ENCODE results near the gene ENTHD1. TPM values are rescaled to one million over a fixed set of nuclear protein-coding genes. Genes with fewer than 3 reads are reported as not detected.

The ENTHD1 gene
- total and polyA plus RNA-seq, 10 of the 15 experiments (the other 5 are each of a cell fraction or from before 2014, with no cell fraction given), result 0.09 to 0.52 (median 0.21) TPM; not detected in 1

DNA sequence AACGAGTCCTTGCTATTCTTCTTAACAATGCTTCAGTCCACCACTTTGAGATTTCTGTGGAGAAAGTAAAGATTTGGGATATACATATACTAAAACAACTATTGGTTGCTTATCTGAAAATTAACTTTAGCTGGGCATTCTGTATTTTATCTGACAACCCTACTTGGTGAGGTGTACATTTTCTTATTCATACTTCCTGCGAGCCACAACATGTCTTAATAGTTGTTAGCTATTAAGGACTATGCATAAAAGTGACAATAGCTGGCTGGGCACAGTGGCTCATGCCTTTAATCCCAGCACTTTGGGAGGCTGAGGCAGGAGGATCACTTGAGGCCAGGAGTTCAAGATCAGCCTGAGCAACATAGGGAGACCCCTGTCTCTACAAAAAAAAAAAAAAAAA lies 38.6 kb upstream of the ENTHD1 start:
- WGBS (ENCODE audit: insufficient coverage, insufficient replicate concordance, low lambda C conversion rate, missing lambda C conversion rate), result 81% methylated on average over 2 of the region's 2 CpGs
- no peak overlapping the region for H3K9ac ChIP-seq (ENCODE audit: control insufficient read depth, insufficient read depth, low read length)
- peaks cover 37% of the 10 kb centered on the region for H3K4me1 ChIP-seq (ENCODE audit: control insufficient read depth, insufficient read depth, low read length)
- H3K9me3 ChIP-seq (replicated peaks; ENCODE audit: control insufficient read depth, insufficient read depth, low read length), result no peaks in the 10 kb centered on the region
- ChIA-PET RAD21 (ENCODE audit: unreplicated experiment) (interaction anchor here (0.6 to 3.8 kb wide), 6 partner anchors 11 to 243 kb away, joined by 4 to 34 read pairs (median 12); no protein-coding TSS in a partner anchor), CTCF (interaction anchor here (0.5 to 2.9 kb wide), 21 partner anchors 9 to 197 kb away, joined by 3 to 39 read pairs (median 4); no protein-coding TSS in a partner anchor), SMC1A (ENCODE audit: uncharacterized antibody, unreplicated experiment) (interaction anchor here (0.8 to 4.1 kb wide), 17 partner anchors 8 to 92 kb away, joined by 3 to 34 read pairs (median 8); partner anchors contain the start of genes GRAP2 and TMA7B), POLR2A (interaction anchor here (0.6 to 1.5 kb wide), 7 partner anchors 9 to 947 kb away, joined by 3 to 6 read pairs (median 4); no protein-coding TSS in a partner anchor)
- H3K27ac ChIP-seq (ENCODE audit: control insufficient read depth, insufficient read depth), result no peak overlapping the region
- no peak for FAIRE-seq
- peaks cover 4 to 12% of the 10 kb centered on the region in 2 experiments for H3K36me3 ChIP-seq (ENCODE audit: control insufficient read depth in 2 of 2, insufficient read depth in 2 of 2, low read length in 1 of 2)
- no peak overlapping the region for H2AFZ ChIP-seq (ENCODE audit: control insufficient read depth, low read depth, low read length)
- no peaks in the 10 kb centered on the region for H3K27me3 ChIP-seq (replicated peaks in 1 of 2; ENCODE audit: control insufficient read depth in 2 of 2, insufficient read depth in 2 of 2, low read length in 1 of 2)
- H3K4me2 ChIP-seq (ENCODE audit: control insufficient read depth, insufficient read depth), result no peak overlapping the region
- ATAC-seq, result no peak
- H3K79me2 ChIP-seq (ENCODE audit: control insufficient read depth, insufficient read depth, low read length), result peaks cover 90% of the 10 kb centered on the region
- no peak overlapping the region for H3K4me3 ChIP-seq
- DNase-seq (ENCODE audit: low read depth, low spot score), result no peak
- intact Hi-C loops (cut with micrococcal nuclease; ENCODE audit: unreplicated experiment) (loop anchor here (10.0 kb wide), 2 partner anchors 93 to 297 kb away; no protein-coding TSS in a partner anchor), in situ Hi-C loops (cut with MboI) (no loop called here)
- H4K20me1 ChIP-seq (ENCODE audit: control insufficient read depth, insufficient read depth), result no peaks in the 10 kb centered on the region; the same call in 1 of the 2 replicates
- BruUV-seq (replicated peaks), result no TSS peak
- TF ChIP-seq, protein P1, sequence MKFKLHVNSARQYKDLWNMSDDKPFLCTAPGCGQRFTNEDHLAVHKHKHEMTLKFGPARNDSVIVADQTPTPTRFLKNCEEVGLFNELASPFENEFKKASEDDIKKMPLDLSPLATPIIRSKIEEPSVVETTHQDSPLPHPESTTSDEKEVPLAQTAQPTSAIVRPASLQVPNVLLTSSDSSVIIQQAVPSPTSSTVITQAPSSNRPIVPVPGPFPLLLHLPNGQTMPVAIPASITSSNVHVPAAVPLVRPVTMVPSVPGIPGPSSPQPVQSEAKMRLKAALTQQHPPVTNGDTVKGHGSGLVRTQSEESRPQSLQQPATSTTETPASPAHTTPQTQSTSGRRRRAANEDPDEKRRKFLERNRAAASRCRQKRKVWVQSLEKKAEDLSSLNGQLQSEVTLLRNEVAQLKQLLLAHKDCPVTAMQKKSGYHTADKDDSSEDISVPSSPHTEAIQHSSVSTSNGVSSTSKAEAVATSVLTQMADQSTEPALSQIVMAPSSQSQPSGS (IDR thresholded peaks at IDR 0.05; ENCODE audit: low read length), result no peak
- TF ChIP-seq, protein P2, sequence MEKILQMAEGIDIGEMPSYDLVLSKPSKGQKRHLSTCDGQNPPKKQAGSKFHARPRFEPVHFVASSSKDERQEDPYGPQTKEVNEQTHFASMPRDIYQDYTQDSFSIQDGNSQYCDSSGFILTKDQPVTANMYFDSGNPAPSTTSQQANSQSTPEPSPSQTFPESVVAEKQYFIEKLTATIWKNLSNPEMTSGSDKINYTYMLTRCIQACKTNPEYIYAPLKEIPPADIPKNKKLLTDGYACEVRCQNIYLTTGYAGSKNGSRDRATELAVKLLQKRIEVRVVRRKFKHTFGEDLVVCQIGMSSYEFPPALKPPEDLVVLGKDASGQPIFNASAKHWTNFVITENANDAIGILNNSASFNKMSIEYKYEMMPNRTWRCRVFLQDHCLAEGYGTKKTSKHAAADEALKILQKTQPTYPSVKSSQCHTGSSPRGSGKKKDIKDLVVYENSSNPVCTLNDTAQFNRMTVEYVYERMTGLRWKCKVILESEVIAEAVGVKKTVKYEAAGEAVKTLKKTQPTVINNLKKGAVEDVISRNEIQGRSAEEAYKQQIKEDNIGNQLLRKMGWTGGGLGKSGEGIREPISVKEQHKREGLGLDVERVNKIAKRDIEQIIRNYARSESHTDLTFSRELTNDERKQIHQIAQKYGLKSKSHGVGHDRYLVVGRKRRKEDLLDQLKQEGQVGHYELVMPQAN (conservative IDR thresholded peaks at IDR 0.05), result no peak
- TF ChIP-seq ZNF207 (IDR thresholded peaks at IDR 0.05; ENCODE audit: borderline replicate concordance) (no peak), JUND (IDR thresholded peaks at IDR 0.05; ENCODE audit: low read depth, low read length) (no peak), NFXL1 (IDR thresholded peaks at IDR 0.05; ENCODE audit: borderline replicate concordance) (no peak), GATAD2B (conservative IDR thresholded peaks at IDR 0.05; ENCODE audit: low read depth) (no peak), SPI1 (IDR thresholded peaks at IDR 0.05; ENCODE audit: borderline replicate concordance, insufficient read depth, low read depth, low read length) (no peak), STAT1 (conservative IDR thresholded peaks at IDR 0.05) (no peak), FOXK2 (IDR thresholded peaks at IDR 0.05) (no peak), MTA3 (IDR thresholded peaks at IDR 0.05; ENCODE audit: borderline replicate concordance, low read length) (no peak), NR2F1 (conservative IDR thresholded peaks at IDR 0.05) (no peak)
- TF ChIP-seq, protein P3, sequence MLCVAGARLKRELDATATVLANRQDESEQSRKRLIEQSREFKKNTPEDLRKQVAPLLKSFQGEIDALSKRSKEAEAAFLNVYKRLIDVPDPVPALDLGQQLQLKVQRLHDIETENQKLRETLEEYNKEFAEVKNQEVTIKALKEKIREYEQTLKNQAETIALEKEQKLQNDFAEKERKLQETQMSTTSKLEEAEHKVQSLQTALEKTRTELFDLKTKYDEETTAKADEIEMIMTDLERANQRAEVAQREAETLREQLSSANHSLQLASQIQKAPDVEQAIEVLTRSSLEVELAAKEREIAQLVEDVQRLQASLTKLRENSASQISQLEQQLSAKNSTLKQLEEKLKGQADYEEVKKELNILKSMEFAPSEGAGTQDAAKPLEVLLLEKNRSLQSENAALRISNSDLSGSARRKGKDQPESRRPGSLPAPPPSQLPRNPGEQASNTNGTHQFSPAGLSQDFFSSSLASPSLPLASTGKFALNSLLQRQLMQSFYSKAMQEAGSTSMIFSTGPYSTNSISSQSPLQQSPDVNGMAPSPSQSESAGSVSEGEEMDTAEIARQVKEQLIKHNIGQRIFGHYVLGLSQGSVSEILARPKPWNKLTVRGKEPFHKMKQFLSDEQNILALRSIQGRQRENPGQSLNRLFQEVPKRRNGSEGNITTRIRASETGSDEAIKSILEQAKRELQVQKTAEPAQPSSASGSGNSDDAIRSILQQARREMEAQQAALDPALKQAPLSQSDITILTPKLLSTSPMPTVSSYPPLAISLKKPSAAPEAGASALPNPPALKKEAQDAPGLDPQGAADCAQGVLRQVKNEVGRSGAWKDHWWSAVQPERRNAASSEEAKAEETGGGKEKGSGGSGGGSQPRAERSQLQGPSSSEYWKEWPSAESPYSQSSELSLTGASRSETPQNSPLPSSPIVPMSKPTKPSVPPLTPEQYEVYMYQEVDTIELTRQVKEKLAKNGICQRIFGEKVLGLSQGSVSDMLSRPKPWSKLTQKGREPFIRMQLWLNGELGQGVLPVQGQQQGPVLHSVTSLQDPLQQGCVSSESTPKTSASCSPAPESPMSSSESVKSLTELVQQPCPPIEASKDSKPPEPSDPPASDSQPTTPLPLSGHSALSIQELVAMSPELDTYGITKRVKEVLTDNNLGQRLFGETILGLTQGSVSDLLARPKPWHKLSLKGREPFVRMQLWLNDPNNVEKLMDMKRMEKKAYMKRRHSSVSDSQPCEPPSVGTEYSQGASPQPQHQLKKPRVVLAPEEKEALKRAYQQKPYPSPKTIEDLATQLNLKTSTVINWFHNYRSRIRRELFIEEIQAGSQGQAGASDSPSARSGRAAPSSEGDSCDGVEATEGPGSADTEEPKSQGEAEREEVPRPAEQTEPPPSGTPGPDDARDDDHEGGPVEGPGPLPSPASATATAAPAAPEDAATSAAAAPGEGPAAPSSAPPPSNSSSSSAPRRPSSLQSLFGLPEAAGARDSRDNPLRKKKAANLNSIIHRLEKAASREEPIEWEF (IDR thresholded peaks at IDR 0.05; ENCODE audit: insufficient replicate concordance, low read depth, low read length), result no peak
- TF ChIP-seq, protein P4, sequence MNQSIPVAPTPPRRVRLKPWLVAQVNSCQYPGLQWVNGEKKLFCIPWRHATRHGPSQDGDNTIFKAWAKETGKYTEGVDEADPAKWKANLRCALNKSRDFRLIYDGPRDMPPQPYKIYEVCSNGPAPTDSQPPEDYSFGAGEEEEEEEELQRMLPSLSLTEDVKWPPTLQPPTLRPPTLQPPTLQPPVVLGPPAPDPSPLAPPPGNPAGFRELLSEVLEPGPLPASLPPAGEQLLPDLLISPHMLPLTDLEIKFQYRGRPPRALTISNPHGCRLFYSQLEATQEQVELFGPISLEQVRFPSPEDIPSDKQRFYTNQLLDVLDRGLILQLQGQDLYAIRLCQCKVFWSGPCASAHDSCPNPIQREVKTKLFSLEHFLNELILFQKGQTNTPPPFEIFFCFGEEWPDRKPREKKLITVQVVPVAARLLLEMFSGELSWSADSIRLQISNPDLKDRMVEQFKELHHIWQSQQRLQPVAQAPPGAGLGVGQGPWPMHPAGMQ (IDR thresholded peaks at IDR 0.05; ENCODE audit: borderline replicate concordance), result no peak

Data from GM12878 (cell line).